GM18907 (cell line): ENCODE data around the gene PCNT.
"Not testable (repeated sequence)": the region's sequence is repeated elsewhere in the genome, so short reads cannot be mapped to it uniquely, and the experiment has no call there.

Experiments used
- ATAC-seq: cut with Tn5 transposase; IDR thresholded peaks from one replicate; pipeline ENCODE4 v1.9.1; 2021; ENCODE audit warnings: mild to moderate bottlenecking, moderate library complexity; ENCODE audit not compliant: unreplicated experiment

Gene PCNT

GRCh38 chr21:46304437-46304836 lies 19.5 kb upstream of the PCNT start:
- ATAC-seq: no peak

GRCh38 chr21:46304955-46305354 lies 19.0 kb upstream of the PCNT start:
- no peak for ATAC-seq

GRCh38 chr21:46307625-46308024 lies 16.3 kb upstream of the PCNT start:
- no peak for ATAC-seq

- no peak for ATAC-seq
These were observed 15.5 kb upstream of the PCNT start for GRCh38 chr21:46308431-46308830.

- ATAC-seq: not testable (repeated sequence)
These were observed 13.7 kb upstream of the PCNT start for GRCh38 chr21:46310260-46310659.

GRCh38 chr21:46311568-46311967 lies 12.4 kb upstream of the PCNT start:
- no peak for ATAC-seq

GRCh38 chr21:46312949-46313348 lies 11.0 kb upstream of the PCNT start:
- no peak for ATAC-seq

GRCh38 chr21:46314441-46315020 lies 9.4 kb upstream of the PCNT start:
- no peak for ATAC-seq

- no peak for ATAC-seq
These were observed 7.1 kb upstream of the PCNT start for GRCh38 chr21:46316708-46317324.

- ATAC-seq: no peak
These were observed 6.1 kb upstream of the PCNT start for GRCh38 chr21:46317710-46318463.

- no peak for ATAC-seq
These were observed 5.5 kb upstream of the PCNT start for GRCh38 chr21:46318464-46318845.

- no peak for ATAC-seq
These were observed 4.8 kb upstream of the PCNT start for GRCh38 chr21:46319186-46319585.

- ATAC-seq: no peak
These were observed 3.6 kb upstream of the PCNT start for GRCh38 chr21:46320331-46320801.

- no peak for ATAC-seq
These were observed 1.4 kb upstream of the PCNT start for GRCh38 chr21:46322351-46323226.

- peak; percentile 15 for ATAC-seq
These were observed 688 bp upstream of the PCNT start for GRCh38 chr21:46323227-46323709.

- peak; percentile 57 for ATAC-seq
These were observed 575 bp downstream of the PCNT start for GRCh38 chr21:46324390-46325072.

- ATAC-seq: peak; percentile 10
These were observed 1.3 kb downstream of the PCNT start for GRCh38 chr21:46325073-46325912.

GRCh38 chr21:46326110-46326703 lies 2.3 kb downstream of the PCNT start:
- ATAC-seq: no peak

- no peak for ATAC-seq
These were observed 3.8 kb downstream of the PCNT start for GRCh38 chr21:46327711-46328110.
